Stimulated activated CD8-positive, alpha-beta memory T cell treated with anti-CD3 and anti-CD28 coated beads, Interleukin-4, amount 100 ng/mL, for 4 hours (primary cell): ENCODE measurements around the gene OPRM1.
"Not testable (repeated sequence)": the region's sequence is repeated elsewhere in the genome, so short reads cannot be mapped to it uniquely, and the experiment has no call there.

ENCODE experiments used
- DNase-seq, 2 donors: peaks; one replicate each; pipeline ENCODE4 v3.0.0-alpha.2; 2020; ENCODE audit warnings: low read depth in 2 of 2, low spot score in 1 of 2

OPRM1 gene

DNA sequence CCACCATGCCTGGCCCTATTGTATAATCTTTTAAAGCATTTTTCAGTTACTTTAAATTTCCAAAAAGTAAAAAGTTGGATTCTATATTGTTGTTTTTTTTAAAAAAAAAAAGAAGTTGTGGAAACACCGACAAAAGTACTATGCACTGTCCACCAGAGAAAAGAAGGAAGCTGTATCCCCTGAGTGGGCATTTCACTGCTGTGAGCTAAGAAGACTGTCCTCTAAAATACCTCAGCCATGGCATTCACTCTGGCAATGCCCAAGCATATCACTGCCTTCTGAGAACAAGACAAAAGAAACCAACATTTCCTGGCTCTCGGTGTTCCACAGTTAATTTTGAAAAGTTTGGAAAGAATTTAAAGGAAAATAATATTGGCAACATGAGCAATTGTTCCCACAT is 199.8 kb downstream of the OPRM1 start:
- no peak for DNase-seq

DNA sequence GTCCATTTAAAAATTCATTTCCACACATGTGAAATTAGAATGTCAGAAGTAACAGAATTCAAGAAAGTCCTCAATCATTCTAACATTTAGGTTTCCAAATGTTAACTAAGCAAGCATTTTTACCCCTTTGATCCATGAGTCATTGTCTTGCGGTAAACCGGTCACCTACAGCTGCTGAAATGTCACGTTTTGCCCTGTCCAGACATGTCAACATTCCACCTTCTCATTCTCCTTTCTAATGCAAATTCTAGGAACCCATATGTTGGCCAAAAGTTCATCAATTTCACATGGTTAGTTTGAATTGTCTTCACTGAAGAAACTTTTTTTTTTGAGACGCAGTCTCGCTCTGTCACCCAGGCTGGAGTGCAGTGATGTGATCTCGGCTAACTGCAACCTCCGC is 200.4 kb downstream of the OPRM1 start:
- DNase-seq: no peak

DNA sequence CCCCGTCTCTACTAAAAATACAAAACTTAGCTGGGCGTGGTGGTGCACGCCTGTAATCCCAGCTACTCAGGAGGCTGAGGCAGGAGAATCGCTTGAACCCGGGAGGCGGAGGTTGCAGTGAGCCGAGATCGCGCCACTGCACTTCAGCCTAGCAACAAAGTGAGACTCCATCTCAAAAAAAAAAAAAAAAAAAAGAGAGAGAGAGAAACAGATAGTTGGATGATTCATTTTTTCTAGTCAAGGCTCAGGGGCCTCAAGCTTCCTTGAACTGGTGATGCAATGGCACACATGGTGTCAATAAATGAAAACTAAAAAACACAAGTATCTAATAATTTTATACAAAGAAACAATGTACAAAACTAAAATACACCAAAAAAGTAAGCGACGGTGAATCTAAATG is 202.0 kb downstream of the OPRM1 start:
- DNase-seq: not testable (repeated sequence)

DNA sequence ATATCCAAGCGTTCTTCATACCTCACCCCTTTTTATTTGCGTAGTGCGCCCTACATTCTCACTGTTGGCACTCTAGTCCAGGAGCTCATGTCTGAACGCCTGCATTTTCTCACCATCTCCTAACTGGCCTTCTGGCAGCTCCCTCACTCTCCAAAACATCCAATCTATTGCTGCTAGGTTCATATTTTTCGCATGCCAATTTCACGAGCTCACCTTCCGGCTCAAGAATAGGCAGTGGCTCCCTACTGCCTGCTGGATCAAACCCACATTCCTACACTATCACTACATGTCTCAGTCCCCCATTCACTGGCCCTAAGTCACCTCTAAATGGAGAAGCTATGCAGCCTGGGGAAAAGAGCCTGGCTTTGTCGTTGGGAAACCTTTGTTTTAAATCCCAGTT is 202.5 kb downstream of the OPRM1 start:
- no peak for DNase-seq

DNA sequence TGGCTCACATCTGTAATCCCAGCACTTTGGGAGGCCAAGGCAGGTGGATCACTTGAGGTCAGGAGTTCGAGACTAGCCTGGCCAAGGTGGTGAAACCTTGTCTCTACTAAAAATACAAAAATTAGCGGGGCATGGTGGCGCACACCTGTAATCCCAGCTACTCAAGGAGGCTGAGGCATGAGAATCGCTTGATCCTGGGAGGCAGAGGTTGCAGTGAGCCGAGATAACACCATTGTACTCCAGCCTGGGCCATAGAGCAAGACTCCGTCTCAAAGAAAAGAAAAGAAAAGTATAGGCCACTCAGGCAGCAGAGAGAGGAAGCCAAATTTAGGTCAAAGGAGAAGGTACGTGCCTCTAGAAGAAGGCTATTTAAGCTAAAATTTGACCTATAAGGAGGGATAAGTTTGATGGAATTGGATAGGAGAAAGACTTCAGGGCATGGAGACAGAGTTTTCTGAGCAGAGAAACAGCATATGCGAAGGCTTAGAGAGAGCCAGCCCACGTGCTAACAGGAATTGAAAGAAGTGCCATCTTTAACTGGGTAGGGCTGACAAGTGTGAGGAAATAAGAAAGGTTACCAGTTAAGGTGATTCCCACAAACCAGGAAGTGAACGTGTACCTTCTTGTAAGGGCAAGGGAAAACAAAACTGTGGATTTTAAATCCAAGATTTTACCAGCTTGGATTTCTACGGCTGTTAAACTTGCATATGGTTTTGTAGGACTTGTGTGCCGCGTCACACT is 203.7 kb downstream of the OPRM1 start:
- DNase-seq: no peak

DNA sequence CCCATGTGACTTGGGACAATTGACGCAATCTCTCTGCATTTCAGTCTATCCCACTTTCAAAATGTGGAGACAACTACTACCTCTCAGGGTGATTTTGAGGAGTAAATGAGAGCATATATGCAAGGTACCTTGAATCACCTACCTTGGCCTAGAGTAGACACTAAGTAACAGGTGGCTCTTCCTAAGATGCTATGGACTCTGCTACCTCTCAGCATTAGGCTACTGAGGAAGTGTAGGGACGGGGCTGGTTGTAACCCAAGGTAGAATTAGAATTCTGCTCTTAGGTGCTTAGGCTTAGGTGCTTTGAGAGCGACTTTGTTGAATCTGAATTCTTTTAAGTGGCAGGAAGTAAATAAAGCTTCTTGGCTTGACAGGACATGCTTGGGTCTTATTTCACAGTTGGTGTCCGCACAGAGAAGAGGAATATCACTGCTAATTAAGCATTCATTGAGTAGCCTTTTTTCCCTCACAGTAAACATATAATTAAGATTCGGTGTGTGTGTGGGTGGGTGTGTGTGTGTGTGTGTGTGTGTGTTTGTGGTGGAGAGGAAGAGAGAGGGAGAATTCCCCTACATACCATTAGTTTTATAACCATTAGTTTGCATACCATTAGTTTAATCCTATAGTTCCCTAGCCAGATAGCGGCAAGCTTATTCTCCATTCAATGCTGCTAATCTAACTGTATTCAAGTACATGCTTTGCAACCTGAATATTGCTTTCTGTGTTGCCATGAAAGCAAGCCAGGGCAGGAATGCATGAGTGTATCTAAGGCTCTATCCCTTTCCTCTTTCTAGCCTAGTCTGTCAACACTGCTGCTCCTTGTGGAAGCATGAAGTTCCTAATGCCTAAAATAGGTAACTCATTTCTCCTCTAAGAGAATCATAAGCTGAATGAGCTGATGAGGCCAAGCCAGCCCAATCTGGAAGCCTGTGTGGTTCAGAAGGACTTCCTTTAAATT is 205.0 kb downstream of the OPRM1 start:
- peak in 1 of 2 donors; percentile 7 for DNase-seq

DNA sequence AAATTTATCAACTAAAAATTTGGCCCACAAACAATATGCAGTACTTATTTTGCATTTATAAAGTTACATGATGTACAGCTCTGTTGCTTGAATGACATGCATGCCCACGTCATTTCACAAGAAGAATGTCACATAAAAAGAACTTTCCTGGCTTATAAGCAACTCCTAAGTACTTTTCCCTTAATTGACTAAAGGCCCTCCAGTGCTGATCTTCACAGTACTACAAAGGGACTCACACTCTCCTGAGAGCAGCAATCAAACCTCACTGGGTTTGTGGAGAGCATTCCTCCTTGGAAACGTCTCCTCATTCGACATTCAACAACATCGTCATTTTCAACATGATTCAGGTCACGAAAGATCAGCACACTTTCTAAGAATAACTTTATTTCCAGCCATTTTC is 206.5 kb downstream of the OPRM1 start:
- no peak for DNase-seq

DNA sequence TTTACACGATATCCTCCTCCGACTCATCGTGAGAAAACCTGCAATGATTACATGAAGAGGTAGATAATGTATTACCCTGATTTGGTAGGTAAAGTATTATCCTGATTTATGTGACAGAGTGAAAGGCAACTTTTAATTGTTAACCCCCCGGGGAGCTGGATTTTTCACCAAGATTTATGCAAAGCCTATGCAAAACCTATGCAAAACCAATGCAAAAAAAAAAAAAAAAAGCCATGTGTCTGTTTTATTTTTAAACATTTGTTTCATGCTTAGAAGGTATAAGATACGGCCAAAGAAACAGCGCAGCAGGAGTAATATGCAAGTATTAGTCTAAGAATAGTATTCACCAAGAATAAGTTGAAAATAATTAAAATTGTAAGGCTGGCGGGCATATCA is 207.7 kb downstream of the OPRM1 start:
- DNase-seq: no peak

DNA sequence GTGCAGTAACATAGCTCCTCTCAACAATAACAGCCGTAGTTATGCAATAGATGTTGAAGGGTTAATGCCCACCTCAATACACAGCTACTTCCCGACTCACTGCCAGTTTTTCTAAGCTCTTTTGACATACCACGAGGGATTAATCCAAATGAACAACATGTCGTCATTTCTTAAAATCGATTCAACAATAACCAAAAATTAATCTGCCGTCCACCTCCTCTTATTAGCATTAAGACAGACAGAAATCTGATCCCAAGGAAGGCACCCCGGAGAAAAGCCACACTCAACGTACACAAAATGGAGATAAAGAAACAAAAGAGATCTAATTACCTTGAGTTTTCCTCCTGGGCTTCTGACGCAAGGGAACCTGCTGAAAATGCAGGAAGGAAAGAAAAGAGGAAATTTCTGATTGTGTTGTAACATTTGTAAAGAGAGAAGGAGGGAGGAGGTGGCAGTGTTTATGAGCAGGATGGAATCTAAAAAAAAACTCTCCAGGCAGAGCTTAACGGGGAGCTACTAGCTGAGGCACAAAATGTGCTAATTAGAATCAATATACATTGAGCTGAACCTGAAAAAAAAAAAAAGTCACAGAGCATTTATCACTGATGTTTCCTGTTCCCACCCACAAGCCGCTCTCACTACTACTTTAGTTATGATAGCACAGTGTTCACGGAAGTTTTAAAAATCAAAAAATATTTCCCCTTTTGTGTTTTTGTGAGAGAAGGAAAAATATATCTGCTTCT is 208.2 kb downstream of the OPRM1 start:
- DNase-seq: no peak

DNA sequence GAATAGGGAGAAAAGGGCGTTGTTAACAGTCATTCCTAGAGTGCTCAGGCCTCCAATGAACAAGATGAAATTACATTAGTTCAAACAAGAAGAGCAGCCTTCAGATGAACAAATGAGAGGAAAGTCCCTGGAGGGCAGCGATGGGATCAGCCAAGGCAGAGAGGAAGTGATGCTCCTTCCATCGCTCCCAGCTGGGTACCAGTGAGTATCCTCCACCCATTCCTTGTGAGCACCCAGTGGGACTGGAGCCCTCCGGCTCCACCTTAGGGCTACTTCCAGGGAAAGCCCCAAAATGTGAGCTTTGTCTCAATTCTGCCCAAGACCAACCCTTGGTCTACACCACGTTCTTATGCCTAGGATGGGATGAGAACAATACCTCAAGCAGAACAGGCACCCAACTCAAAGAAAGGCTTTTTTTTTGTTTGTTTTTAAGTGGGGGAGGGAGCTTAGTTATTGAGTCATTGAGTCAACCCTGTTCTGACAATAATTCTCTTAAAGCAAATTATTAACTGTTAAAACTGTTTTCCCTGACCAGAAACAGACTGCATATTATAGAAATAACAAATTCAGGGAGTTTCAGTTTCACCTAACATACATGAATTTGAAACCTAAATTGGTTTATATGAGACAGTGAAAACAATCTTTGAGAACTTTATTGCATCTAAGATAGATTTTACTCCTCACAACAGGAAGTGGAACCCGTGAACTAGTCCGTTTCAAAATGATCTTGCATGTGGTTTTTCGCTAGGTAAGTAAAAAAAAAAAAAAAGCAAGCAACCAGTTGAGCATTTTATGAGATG is 210.7 kb downstream of the OPRM1 start:
- DNase-seq: no peak

DNA sequence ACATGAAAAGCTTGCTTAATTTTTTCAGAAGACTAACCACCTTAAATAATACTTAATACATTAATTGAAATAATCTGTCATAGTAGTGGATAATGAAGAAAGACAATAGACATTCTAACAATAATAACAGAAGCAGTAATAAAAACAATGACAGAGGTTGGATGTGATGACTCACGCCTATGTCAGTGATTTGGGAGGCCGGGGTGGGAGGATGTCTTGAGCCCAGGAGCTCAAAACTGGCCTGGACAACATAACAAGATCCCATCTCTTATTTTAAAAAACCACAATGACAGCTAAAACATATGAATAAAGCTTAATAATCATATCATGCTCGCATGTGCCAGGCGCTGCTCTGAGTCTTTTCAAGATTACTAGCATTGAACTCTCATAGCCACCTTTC is 212.1 kb downstream of the OPRM1 start:
- no peak for DNase-seq

DNA sequence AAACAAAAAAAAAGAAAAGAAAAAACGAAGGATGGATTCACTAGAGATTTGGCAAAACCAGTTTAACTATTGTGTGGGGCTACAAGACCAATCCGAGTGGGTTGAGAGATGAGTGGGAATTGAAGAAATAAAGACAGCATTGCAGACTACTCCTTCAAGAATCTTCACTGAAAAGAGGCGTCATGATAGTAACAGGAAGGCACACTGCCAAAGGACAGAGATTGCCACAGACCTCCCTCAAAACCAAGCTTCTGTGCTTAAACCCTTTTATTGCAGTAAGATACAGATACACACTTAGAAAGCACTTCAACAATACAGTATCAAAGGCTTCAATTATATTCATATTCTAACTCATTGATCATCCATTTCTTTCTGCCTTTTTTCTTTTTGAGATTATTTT is 213.6 kb downstream of the OPRM1 start:
- no peak for DNase-seq

DNA sequence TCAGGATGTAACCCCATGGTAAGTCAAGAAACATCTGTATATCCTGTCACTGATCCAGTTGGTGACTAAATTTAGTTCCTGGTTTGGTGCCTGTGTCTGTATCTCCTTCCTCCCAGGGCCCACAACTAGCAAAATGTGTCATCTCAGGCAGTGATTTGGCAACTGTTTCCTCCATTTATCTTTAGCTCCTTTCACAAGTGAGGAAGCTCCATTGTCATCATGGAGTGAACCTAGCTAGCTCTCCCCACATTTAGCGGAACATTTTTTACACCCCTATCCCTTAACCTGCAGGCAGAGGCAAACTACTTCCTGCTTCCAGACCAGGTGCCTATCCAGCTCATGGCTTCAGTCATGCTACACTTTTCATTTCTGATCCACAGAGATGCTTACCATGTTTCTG is 218.0 kb downstream of the OPRM1 start:
- no peak for DNase-seq

DNA sequence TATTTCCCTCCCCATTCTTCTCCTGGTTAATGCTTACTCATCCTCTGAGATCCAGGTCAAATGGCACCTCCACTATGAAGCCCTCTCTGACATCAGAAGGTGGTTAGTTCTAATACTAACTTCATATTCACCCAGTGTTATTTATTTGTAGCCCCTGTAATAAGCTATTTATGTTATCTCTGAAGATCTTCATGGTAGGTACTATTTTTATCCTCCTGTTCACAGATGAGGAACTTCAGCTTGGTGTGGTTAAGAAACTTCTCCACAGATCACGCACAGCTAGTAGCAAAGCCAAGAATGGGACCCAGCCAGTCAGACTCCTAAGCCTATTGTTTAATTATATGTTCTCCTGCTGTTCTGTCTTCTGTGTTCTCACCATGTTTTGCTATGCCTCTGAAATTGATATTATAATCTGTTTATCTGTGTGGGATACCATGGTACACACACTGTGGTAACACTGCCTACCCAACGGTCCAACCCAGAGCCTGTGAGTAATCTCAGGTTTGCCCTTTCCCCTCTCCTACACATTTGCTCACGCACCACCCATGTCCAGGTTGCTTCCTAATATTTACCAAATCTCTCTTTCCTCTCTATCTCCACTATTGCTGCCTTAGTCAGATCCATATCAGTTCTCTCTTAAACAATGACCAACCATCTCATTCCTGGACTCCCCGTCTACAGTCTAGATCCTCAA is 219.2 kb downstream of the OPRM1 start:
- DNase-seq: no peak

DNA sequence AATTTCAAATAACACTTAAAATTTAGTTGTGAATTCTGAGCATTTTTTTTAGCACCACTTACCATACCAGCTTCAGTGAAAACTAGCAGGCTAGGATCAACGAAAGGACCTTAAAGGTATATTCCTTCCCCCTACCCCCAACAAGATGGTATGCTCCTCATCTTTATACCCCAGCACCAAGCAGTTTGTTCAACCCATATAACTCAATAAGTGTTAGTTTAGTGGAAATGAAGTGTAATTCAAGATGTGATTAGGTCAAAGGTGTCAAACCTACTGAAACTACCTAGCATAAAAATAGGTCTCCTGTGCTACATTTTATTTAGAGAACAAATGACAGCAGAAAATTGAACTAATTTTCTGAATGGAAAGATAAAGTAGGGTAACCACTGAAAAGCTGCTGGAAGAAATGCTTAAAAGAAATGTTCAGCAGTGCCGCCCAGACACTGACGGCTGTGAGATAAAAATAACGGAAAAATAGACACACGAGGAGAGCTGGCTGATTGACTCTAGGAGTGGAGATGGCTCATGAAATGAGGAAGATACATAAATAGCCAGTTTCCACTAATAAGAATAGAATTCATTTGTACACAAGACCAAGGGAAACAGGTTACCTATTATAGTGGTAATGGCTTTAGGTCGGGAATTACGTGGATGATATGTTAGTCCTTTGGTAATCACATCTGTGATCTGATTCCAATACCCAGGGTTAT is 222.8 kb downstream of the OPRM1 start:
- DNase-seq: no peak

DNA sequence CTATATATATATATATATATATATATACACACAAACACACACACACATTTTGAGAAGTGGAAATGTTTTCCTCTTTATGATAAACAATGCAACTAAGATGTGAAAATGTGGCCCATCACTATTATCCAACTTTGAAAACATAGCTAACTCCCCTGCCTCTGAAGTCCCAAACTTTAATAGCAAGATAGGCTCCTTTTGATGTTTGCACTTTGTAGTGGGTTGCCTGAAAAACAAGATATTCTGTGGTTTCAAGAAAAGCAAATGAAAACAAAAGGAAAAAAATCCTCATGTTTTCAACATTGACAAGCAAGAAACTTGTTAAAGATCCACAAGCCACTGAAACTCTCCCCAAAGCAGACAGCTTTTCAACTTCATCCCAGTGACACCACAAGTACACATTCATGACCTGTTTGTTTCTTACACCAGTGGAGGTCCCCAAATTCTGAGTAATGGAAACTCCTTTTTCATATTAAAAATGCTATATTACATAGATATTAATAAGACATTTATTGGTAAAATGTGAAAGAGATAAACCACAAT is 227.6 kb downstream of the OPRM1 start:
- DNase-seq: no peak

DNA sequence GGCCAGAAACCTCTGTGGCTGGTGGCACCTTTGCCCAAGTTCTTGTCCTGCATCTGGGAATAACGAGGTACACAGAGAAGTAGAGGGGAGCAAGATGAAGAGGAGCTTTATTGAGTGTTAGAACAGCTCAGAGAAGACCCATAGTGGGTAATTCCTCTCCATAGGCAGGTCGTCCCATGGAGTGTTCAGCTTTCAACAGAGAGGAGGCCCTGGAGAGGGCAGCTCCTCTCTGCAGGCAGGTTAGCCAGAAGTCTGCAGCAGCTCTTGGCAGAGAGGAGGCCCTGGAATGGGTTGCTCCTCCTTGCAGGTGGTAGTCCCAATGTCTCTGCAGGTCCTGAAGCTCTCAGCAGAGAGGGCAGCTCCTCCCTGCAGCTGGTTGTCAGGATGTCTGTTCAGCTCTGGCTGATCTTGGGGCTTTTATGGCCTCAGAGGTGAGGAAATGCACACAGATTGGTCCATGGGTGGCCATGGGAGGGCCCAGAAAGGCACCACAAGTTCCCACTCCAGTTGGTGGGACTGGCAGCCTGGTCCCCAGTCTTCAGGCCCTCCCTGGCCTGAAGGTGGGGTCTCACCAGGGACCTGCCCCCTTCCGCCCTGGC is 228.6 kb downstream of the OPRM1 start:
- DNase-seq: no peak

DNA sequence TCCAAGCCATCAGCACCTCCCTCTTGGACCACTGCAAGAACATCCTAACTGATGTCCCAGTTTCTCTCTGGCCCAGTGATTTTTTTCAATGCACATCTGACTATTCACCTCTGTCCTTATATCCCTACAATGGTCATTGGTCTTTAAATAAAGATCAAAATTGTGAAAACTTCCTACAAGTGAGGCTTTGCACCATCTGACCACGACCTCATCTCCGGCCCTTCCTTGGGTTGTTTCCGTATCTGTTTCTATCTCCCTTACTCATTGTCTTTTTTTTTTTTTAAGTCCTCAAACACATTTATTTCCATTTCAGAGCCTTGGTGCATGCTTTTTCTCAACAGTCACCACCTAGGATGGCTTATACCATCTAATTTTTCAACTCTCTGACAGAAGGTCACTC is 229.4 kb downstream of the OPRM1 start:
- DNase-seq: no peak

DNA sequence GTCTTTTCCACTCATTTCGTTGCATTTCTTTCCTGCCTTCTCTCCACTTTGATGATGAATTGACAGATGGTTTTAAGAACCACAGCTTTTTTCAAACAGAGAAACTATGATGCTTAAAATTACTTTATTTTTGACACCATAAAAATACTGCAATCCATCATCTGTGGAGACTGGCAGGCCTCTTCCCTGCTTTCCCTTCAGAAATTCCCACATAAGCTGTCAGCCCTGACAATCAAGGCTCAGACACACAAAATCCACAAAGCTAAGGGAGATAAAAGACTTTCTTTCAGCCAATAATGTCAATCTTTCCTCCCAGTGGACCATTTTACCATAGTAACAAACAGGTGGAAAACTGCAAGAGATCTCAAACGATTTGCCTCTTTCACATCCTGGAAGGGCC is 235.1 kb downstream of the OPRM1 start:
- DNase-seq: no peak
